PFSK-1 (cell line): ENCODE results near the gene TIMP3.

Source experiments
- FOXP2 ChIP-seq: optimal IDR thresholded peaks from 2 replicates; pipeline ENCODE3; 2011; ENCODE audit warnings: borderline replicate concordance, control low read depth, inconsistent platforms; ENCODE audit not compliant: insufficient read depth; ENCODE audit errors: extremely low read length, extremely low read depth
- POLR2AphosphoS5 ChIP-seq: IDR thresholded peaks from 2 replicates; pipeline ENCODE4 v1.6.1; 2012; ENCODE audit warnings: low read depth, mild to moderate bottlenecking, control low read depth, low read length, moderate library complexity
- SIN3A ChIP-seq: IDR thresholded peaks from 2 replicates; pipeline ENCODE4 v1.6.1; 2012; ENCODE audit warnings: mild to moderate bottlenecking, low read length, moderate library complexity, borderline replicate concordance; ENCODE audit not compliant: insufficient read depth
- TAF1 ChIP-seq: IDR thresholded peaks from 2 replicates; pipeline ENCODE4 v1.6.1; 2012; ENCODE audit warnings: low read length, control low read depth, borderline replicate concordance; ENCODE audit not compliant: insufficient read depth
- TF ChIP-seq, protein P1 (sequence below), 2 experiments: IDR thresholded peaks; 2 replicates each; pipeline versions ENCODE4 v1.6.1 to v1.8.0; 2011 to 2012; ENCODE audit warnings: low read depth in 2 of 2, low read length in 2 of 2, control low read depth in 1 of 2, inconsistent platforms in 1 of 2, mild to moderate bottlenecking in 1 of 2, moderate library complexity in 1 of 2; ENCODE audit not compliant: insufficient read depth in 1 of 2

GRCh38 chr22:32862936-32863661 lies 61.6 kb downstream of the TIMP3 start:
- TF ChIP-seq POLR2AphosphoS5 (no peak), FOXP2 (no peak), TAF1 (no peak), SIN3A (no peak)
- TF ChIP-seq, protein P1, sequence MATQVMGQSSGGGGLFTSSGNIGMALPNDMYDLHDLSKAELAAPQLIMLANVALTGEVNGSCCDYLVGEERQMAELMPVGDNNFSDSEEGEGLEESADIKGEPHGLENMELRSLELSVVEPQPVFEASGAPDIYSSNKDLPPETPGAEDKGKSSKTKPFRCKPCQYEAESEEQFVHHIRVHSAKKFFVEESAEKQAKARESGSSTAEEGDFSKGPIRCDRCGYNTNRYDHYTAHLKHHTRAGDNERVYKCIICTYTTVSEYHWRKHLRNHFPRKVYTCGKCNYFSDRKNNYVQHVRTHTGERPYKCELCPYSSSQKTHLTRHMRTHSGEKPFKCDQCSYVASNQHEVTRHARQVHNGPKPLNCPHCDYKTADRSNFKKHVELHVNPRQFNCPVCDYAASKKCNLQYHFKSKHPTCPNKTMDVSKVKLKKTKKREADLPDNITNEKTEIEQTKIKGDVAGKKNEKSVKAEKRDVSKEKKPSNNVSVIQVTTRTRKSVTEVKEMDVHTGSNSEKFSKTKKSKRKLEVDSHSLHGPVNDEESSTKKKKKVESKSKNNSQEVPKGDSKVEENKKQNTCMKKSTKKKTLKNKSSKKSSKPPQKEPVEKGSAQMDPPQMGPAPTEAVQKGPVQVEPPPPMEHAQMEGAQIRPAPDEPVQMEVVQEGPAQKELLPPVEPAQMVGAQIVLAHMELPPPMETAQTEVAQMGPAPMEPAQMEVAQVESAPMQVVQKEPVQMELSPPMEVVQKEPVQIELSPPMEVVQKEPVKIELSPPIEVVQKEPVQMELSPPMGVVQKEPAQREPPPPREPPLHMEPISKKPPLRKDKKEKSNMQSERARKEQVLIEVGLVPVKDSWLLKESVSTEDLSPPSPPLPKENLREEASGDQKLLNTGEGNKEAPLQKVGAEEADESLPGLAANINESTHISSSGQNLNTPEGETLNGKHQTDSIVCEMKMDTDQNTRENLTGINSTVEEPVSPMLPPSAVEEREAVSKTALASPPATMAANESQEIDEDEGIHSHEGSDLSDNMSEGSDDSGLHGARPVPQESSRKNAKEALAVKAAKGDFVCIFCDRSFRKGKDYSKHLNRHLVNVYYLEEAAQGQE (IDR thresholded peaks at IDR 0.05; ENCODE audit: insufficient read depth in 1 of 2, low read depth in 2 of 2, low read length in 2 of 2), result no peak
